ENCODE results near the gene HBP1.
"Not testable (repeated sequence)": the region's sequence is repeated elsewhere in the genome, so short reads cannot be mapped to it uniquely, and the experiment has no call there.

DNA sequence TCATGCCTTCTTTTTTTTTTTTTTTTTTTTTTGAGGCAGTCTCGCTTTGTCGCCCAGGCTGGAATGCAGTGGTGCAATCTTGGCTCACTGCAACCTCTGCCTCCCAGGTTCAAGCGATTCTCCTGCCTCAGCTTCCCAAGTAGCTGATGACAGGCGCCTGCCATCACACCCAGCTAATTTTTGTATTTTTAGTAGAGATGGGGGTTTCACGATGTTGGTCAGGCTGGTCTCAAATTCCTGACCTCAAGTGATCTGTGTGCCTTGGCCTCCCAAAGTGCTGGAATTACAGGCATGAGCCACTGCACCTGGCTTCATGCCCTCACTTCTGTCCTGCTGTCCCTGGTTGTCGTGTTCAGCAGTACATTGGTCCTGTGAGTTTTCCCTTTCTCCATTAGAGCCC is 52.0 kb downstream of the HBP1 start:
- TF ChIP-seq HDAC2 (IDR thresholded peaks at IDR 0.05; ENCODE audit: borderline replicate concordance in 1 of 2, low read depth in 2 of 2, low read length in 2 of 2); KDM1A (IDR thresholded peaks at IDR 0.05; ENCODE audit: borderline replicate concordance, low read length); ZNF274 (IDR thresholded peaks at IDR 0.05; ENCODE audit: borderline replicate concordance, extremely low read depth, low read length); POLR2A (IDR thresholded peaks at IDR 0.05; ENCODE audit: control extremely low read depth in 1 of 2, low read depth in 2 of 2, low read length in 2 of 2); RBBP5 (IDR thresholded peaks at IDR 0.05; ENCODE audit: borderline replicate concordance, low read depth, low read length): not testable (repeated sequence)

Data from H1 (cell line).